Stimulated activated CD4-positive, alpha-beta T cell treated with anti-CD3 and anti-CD28 coated beads, TNF-alpha, amount 100 ng/mL, for 1 hour (primary cell): ENCODE measurements around the gene CPOX.
"Not testable (repeated sequence)": the region's sequence is repeated elsewhere in the genome, so short reads cannot be mapped to it uniquely, and the experiment has no call there.

Source experiments
- DNase-seq, 3 donors: peaks; one replicate each; pipeline ENCODE4 v3.0.0-alpha.2; 2020; ENCODE audit warnings: low read depth in 3 of 3, low spot score in 1 of 3

CPOX gene

DNA sequence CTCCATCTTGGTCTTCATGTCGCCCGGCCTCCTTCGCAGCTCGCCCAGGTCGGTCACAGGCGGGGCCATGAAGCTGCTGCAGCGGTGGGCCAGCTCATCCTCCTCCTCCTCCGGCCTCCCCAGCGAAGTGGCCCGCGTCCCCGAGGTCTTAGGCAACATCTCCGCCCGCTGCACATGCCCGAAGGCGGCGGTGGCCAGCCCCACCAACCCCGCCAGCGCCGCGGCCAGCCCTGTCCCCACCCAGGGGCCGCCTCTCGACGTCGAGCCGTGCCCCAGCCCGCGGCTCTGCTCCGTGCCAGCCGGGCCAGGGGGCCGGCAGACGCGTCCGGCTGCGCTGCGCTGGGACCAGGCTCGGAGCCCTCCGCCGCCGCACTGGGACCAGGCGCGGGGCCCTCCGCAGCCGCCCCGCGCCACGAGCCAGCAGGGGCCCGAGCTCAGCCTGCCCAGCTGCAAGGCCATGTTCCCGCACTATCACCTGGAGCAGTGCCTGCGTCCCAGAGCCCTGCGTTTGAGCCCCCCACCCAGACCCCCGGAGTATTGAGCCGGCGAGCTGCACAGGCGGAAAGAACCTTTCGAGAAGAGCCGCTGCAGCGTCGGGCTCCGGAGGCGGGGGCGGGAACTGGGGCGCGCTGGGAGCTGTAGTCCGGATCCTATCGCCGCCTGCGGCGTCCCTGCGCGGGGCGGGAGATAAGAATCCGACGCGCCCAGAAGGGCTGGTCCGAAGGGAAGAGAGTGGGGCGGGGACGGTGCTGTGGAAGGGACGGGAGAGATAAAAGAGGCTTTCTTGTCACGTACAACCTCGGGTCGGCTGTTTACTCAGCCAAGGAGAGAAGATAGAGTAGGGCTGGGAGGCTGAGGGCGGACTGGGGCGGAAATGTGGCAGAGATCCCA is at the start of gene CPOX:
TSS of gene CPOX (minus strand) at position 566 of the 891 bp plus-strand sequence. CDS start at position 459, 107 bp downstream.
- peak; percentile 29 to 78 (median 60) for DNase-seq

DNA sequence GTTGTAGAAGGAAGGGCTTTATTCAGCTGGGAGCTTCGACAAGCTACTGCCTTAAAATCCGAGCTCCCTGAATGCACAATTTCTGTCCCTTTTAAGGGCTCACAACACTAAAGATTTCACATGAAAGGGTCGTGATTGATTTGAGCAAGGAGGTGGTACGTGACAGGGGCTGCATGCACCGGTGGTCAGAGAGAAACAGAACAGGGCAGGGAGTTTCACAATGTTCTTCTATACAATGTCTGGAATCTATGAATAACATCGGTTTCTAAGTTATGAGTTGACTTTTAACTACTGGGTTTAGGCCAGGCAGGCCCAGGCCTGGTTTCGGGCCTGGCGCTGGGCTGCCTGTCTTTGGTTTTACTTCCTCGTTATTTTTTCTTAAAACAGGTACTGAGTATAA is 49.4 kb upstream of the CPOX start:
- DNase-seq, result not testable (repeated sequence)

DNA sequence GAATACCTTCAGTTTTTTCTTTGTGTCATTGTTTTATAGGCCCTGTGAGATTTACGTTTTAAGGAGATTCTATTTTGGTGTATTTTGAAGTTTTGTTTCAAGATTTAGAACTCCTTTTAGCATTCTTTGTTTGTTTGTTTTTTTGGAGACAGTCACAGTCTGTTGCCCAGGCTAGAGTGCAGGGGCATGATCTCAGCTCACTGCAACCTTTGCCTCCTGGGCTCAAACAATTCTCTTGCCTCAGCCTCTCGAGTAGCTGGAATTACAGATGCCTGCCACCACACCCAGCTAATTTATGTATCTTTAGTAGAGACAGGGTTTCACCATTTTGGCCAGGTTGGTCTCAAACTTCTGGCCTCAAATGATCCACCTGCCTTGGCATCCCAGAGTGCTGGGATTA is 48.3 kb upstream of the CPOX start:
- DNase-seq, result not testable (repeated sequence)

DNA sequence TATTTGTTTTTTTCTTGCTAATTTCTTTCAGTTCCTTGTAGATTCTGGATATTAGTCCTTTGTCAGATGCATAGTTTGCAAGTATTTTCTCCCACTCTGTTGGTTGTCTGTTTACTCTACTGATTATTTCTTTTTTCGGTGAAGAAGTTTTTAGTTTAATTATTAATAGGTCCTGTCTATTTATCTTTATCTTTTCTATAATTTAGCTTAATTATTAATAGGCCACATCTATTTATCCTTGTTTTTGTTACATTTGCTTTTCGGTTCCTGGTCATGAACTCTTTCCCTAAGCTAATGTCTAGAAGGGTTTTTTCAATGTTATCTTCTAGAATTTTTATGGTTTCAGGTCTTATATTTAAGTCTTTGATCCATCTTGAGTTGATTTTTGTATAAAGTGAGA is 45.1 kb upstream of the CPOX start:
- DNase-seq, result not testable (repeated sequence)

DNA sequence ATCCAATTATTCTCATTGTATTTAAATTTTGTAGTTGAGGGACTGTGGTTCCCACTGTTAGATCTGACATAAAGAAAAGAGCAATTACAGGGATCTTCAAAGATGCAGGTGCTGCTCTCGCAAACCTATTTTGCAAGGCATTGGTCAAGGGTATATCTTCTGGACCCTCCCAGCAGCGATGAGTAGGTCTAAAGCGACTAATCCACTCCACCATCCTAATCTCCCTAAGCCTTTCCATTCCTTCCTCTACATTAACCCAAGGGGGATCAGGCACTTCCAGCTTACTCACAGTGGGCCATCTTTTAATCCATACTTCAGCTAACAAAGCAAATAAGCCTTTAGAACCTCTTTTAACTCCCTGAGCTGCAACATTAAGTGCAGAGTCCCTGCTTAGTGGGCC is 37.0 kb upstream of the CPOX start:
- DNase-seq, result no peak

DNA sequence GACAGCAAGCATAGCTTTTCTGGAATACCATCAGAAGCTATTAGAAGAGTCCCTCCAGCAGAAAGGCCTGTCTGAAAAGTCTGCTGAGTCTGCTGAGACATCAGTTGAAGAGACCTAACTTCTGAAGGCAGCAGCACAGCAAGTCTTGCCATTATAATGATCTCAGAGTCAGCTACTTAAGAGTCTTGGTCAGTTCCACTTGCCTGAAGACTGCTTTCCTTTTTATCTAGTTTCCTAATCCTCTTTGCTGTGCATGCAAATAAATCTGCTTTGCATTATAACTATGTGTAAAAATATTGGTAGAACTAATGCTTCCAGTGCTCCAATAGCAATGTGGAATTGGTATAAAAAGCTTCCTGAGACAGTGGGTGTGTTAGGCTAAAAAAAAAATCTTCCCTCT is 34.9 kb upstream of the CPOX start:
- DNase-seq, result no peak

DNA sequence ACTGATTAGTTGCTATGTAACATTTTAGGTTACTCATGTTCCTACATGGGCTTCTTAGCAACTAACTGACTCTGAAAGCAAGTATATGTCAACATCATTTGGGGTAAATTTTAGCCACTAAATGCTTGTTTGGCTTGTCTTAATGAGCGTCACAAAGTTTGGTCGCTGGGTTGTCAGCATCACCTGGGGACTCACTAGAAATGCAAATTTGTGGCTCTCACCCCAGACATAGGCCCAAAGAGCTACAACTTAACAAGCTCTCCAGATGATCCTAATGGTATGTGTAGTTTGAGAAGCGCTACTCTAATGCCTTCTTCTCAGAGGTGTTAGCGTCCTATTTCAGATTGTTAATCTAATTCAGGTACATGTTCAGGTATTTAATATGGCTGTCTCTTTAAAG is 32.7 kb upstream of the CPOX start:
- DNase-seq, result no peak

DNA sequence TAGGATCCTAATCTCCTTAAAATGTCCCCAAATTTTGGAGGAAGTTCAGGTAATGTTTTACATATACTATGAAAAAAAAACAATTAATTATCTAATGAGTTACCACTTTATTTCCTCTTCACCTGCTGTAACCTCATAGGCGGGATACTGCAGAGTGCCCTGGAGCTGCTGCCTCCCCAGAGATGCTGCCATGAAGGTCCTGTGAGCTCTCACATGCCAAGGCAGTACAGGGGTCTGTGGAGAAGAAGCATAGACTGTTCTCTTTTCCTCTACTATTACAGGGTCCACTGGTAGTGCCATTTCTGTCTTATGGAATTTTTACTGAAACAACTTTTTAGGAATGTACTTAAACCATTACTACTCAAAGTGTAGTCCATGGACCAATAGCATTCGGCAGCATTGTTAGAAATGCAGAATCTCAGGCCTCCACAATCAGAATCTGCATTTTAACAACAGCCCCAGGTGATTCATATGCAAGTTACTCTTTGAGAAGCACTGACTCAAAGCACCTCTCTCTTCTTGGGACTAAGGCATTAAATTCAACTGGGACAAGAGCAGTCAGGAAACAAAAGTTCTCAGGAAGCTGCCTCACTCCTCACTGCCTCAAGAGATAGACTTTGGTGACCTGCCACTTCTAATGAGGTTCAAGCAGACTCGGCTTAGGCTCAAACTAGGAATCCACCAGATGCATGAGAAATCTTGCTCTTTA is 30.3 kb upstream of the CPOX start:
- DNase-seq, result no peak

DNA sequence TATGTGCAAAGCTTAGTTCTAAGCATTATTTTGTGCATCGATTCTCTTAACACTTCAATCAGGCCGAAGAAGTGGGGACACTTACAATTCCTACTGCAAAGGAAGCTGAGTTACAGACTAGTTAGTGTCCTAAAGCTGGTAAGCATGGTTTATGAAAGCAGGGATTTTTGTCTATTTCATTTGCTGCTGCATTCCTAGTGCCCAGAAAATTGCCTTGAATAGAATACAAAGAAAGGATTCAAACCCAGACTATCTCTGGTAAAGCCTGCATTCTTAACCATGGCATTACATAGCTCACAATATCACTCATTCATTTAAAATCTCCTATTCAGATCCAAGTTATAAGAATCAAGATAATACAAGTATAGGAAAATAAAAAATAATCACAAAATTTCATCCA is 24.4 kb upstream of the CPOX start:
- no peak for DNase-seq

DNA sequence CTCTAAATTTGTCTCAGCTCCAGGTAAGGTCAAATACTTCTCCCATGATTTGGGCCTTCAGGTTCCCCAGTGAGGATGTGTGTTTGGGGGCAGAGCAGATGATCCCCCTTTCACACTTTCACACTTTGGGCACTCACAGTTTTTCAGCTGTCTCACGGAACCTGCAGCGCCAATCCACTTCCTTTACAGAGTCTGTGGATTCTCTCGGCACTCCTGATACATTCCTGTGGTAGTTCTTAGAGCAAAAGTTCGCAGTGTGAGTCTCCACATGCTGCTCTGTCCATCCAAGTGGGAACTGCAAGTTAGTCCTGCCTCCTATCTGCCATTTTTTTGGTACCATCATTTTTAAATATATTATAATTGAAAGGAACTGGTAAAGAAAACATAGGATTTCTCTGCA is 20.2 kb upstream of the CPOX start:
- DNase-seq, result no peak

DNA sequence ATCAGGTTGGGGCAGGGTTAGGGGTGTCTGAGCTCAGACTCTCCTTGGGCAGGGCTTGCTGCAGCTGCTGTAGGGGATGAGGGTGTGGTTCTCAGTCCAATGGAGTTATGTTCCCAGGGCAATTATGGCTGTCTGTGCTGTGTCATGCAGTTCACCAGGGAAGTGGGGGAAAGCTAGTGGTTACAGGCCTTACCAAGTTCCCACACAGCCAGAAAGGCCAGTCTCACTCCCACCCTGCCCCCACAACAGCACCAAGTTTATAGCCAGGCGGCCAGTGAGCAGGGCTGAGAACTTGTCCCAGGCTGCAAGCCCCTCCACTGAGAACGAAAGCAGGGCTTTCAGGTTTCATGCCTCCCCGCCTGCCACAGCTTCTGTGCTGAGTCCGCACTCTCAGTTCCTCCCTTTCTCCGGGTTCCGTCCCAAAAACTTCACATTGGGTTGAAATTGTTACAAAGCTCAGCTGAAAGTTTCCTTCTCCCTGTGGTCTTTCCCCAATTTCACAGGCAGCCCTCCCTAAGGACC is 19.6 kb upstream of the CPOX start:
- DNase-seq, result no peak

DNA sequence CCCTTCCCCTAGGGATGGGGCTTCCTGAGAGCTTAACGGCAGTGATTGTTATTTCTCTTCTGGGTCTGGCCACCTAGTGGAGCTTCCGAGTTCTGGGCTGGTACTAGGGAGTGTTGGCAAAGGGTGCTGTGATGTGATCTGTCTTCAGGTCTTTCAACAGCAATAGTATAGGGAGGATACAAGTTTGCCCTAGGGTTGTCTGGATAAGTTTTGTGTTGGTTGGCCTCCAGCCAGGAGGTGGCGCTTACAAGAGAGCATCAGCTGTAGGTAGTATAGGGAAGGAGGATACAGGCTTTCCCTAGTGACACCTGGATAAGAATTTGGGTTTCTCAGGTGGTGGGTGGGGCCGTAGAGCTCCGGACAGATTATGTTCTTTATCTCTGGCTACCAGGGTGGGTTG is 19.2 kb upstream of the CPOX start:
- no peak for DNase-seq

DNA sequence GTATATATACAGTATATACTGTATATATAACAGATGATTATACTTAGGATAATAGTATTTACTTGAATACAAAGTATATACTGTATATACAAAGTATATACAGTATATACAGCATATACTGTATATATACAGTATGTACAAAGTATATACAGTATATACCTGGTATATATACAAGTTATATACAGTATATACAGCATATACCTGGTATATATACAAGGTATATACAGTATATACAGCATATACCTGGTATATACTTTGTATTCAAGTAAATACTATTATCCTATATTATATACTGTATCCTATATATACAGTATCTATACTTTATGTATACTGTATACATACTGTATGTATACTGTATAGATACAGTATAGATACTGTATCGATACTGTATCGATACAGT is 14.6 kb upstream of the CPOX start:
- DNase-seq, result no peak

DNA sequence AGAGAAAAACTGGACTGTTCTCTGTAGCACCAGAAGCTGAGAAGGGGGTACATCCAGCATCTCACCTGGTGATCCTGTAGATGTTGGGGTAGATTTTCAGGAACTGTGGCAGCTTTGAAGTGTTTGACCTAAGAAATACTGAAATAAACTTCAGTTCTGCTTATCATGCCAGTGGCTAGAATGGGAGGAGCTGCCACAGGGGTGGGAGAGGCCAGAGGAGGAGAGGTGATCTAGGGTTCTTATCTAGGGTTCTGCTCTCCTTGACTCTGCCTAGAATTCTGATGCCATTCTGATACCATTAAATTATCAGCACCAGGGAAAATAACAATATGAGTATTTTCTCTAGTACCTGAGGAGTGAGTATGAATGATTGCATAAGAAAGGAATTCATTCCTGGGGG is 10.2 kb upstream of the CPOX start:
- DNase-seq, result no peak

DNA sequence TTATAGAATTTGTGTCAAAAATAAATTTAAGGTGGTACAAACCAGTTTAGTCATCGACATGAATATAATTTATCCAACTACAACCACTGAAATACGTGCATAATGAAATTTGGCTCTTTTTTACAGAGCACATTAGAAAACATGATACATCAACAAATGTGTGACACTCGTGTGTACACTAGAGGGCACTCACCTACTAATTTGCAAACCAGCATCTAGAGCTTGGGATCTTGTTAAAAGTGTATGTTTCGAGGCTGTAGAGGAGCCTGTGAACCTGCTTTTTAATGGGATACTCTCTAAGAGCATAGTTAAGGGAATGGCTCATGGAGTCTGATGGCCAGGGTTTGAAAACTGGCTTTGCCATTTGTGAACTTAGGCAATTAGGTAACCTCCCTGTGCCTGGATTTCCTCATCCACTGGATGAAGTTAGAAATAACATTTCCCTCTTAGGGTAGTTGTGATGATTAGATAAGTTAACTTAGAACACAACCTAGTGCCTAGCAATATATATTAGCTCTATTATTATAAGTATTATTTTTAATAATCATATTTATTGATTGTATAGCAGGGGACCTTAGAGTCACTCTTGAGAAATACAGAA is 8.8 kb upstream of the CPOX start:
- DNase-seq, result no peak

DNA sequence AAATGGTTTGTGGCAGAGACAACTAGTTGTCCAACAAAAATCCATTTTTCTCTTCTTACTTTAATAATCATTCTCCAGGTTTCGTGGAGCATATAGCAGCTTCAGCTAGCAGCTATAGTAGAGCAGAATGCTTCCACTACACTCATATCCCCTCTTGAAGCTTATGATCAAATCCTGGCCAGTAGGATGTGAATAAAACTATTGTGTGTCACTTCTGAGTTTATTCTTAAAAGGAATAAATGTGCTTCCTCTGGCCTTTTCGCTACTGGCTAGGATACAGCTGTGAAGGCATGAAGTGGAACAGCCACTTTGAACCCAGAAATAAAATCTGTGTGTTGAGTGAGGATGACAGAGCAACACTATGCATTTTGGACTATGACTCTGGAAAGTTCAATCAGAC is 7.8 kb upstream of the CPOX start:
- DNase-seq, result no peak

DNA sequence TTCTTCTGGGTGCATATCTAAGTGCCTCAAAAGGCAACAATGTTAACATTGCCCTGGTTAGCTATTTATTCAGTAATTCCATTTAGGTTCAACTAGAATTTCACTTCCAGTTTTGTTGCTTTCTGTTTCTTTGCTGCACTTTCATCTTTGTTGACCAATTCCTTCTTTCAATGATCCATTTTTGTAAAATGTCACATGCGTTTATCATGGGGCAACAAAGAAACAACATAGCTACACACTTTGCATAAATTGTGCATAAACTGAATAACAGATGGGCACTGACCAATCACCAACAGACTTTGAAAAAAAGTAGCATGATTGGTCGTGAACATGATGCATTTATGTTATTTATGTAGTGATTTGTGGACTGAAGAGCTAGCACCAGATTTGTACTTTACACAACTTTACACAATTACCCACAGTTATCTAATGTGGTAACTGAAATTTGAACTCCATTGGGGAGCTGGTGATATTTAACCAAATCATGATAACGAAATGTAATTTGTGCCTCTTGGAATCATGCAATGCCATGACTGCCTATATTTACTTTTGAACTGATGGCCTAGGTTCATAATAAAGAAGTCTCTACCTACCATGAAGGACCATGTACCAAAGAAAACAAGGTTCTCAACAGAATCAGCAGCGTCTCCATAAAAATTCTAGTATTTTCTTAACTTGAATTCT is 7.1 kb upstream of the CPOX start:
- no peak for DNase-seq

DNA sequence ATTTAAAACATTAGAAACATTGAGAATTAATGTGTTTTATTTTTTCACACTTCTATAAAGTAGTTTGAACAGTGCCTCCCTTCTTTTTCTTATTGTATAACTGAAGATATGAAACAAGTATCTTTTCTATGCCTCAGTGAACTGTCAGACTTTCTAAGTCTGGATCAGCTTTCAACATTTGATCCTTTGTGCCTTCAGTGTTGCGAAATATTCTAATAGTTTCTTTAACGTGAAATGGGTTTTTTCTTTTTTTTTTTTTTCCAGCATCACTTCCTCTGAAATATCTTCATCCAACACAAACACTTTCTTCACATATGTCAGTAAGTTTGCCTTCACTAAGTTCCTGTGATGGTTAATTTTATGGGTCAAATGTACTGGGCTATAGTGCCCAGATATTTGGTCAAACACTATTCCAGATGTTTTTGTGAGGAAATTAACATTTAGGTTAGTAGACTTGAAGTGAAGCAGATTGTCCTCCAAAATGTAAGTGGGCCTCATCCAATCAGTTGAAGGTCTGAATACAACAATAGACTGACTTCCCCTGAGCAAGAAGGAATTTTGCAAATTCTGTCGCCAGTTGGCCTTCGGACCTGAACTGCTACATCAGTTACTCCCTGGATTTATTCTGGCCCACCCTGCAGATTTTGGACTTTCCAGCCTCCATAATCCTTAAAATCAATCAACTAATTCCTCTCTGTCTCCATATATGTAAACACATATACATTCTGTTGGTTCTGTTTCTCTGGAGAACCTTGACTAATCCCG is 6.4 kb upstream of the CPOX start:
- no peak for DNase-seq

DNA sequence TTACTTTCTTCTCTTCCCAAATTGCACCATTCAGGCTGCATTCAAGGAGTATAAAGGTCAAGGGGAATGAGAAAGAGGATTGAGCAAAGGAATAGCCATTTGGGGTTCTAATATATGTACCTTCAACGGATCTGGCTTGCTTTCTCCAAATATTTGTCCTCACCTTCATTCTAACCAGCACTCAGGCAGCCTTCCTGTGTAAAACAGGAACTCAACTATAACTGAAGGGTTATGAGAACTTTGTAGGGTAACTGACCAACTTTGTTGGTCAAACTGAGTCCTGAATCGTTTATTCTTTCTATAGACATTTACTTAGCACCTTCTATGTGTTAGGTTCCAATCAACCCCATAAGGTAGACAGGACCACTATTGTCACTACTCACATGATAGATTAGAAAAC is 5.1 kb upstream of the CPOX start:
- no peak for DNase-seq
